ENCODE data around the gene SNF8.
A peak's percentile ranks its signal among the peaks of the same experiment; 100 is the strongest.

The SNF8 gene, protein sequence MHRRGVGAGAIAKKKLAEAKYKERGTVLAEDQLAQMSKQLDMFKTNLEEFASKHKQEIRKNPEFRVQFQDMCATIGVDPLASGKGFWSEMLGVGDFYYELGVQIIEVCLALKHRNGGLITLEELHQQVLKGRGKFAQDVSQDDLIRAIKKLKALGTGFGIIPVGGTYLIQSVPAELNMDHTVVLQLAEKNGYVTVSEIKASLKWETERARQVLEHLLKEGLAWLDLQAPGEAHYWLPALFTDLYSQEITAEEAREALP

DNA sequence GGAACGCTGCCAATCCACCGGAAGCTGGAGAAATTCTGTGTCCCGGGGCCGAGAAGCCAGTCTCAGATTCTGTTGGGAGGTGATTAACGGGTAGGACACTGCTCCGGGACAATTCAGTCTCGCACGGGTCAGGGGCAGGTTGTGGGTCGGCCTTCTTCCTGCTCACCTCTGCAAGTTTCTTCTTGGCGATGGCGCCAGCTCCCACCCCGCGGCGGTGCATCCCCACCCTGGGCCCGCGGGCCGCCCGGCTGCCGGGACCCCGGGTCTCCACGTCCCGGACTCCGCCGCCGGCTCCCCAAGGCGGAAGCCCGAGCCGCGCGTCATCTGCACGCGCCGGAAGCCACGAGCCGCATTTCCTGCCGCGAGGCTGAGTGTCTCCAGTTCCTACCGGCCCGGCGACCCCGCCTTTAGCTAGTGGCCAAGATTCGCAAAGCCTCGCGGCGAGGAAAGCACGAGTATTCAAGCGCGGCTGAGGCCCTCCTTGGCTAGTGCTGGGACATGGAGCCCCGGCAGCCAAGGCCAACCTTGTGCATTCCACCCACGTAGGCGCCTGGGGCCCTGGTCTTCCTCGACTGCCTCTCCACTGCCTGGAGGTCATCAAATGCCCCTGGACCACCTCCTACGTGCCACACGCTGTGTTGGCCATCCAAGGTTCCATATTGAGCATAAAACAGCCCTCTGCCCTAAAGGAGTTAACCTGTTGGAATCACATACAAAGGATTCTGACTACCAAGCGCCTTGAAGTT, at the start of gene SNF8:
SNF8 (minus strand) TSS at position 328 of the 746 bp plus-strand sequence; CDS start at position 220, 108 bp downstream.
- Mint-ChIP-seq H3K27ac (peak within 1 kb of the TSS; percentile 96), H3K9me3 (no peaks in the 10 kb centered on the region), H3K27me3 (peaks cover 5% of the 10 kb centered on the region), H3K36me3 (ENCODE audit: low read depth) (peaks cover 40% of the 10 kb centered on the region), H3K4me1 (ENCODE audit: low read depth) (peaks cover 20% of the 10 kb centered on the region), H3K4me3 (peak within 1 kb of the TSS; percentile 99)
- peak; percentile 98 for DNase-seq

DNA sequence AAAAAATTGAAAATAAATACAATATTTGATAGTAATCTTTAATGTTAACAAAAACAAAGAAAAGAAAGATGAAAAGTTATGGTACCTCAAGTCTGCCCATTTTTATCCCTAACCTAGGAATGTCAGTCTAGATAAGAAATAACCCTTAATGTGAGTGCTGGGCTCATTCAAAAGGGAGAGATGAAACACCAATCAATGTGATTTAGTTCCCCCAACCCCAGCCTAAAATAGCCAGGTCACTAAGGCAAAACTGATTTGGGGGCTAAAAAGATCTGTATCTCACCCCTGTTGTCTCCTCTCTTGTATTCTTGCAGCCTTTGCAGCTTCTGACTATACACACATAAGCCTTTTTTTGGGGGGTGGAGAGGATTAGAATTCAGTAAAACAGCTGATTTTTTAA, 49.3 kb upstream of the SNF8 start:
- no peak overlapping the region for H3K4me3 Mint-ChIP-seq
- no peak overlapping the region for H3K27ac Mint-ChIP-seq
- H3K36me3 Mint-ChIP-seq (ENCODE audit: low read depth) = no peaks in the 10 kb centered on the region
- peaks cover 31% of the 10 kb centered on the region for H3K4me1 Mint-ChIP-seq (ENCODE audit: low read depth)
- no peaks in the 10 kb centered on the region for H3K9me3 Mint-ChIP-seq
- H3K27me3 Mint-ChIP-seq = peaks cover 76% of the 10 kb centered on the region
- DNase-seq = no peak

DNA sequence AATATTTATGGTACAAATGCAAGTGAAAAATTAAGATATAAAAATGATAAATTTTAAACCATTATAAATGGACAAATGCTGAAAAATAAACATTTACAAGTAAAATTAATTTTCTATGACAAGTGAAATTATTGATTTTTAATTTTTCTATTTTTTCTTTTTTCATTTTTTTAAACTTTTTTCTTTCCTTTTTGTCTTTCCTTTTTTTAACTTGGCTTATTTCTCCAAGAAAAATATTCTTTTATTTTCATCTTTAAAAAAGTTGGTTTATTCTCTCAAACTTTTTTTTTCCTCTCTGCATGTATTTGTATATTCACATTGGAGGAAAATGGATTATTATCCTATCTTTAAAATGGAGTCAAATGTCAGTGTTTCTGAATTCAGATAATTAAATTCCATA, 48.7 kb upstream of the SNF8 start:
- H3K9me3 Mint-ChIP-seq = no peaks in the 10 kb centered on the region

DNA sequence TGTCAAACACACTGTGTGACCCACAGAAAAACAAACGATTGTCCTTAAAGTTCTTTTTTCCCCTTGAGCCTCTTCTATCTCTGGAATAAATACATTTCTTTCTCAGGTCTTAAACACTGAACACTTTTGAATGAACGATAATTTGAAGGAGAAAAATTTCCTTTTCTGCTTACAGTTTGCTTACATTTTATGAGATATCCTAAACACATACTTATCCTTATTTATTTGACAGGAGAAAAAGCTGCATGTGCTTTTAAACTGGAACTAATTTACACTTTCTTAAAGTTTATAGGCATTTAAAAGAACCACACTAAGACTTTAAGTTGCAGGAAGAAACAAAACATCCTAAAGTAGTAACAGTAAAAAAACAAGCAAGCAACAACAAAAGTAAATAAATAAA, 47.8 kb upstream of the SNF8 start:
- H3K27me3 Mint-ChIP-seq = peaks cover 64% of the 10 kb centered on the region
- no peak overlapping the region for H3K27ac Mint-ChIP-seq
- no peaks in the 10 kb centered on the region for H3K36me3 Mint-ChIP-seq (ENCODE audit: low read depth)
- H3K4me1 Mint-ChIP-seq (ENCODE audit: low read depth) = peaks cover 18% of the 10 kb centered on the region
- H3K9me3 Mint-ChIP-seq = no peaks in the 10 kb centered on the region
- no peak for DNase-seq
- H3K4me3 Mint-ChIP-seq = no peak overlapping the region

More for the DNA sequence above, 48.7 kb upstream of the SNF8 start:
- peaks cover 26% of the 10 kb centered on the region for H3K4me1 Mint-ChIP-seq (ENCODE audit: low read depth)
- peaks cover 70% of the 10 kb centered on the region for H3K27me3 Mint-ChIP-seq
- H3K4me3 Mint-ChIP-seq = no peak overlapping the region
- no peak for DNase-seq
- H3K27ac Mint-ChIP-seq = no peak overlapping the region
- H3K36me3 Mint-ChIP-seq (ENCODE audit: low read depth) = no peaks in the 10 kb centered on the region

DNA sequence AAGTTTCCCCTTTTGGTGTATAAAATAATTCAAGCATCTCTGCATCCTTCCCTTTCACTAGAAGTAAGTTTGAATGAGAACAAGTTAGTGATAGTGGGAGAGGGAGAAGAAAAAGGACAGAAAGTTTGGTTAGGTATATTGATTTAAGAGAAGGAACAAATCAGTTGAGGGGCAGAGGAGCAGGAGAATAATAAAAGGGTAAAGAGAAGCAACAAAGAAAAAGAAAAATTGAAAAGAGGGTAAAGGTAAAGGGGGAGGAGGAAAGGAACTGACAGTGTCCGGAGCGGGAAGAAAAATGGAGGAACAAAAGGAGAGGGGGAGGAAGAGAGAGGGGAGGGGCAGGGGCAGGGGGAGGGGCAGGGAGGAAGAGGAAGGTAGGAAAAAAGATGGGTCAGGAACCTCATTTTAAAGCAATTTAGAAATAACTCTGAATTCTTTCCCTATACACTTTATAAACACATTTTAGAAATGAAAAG, 46.3 kb upstream of the SNF8 start:
- peaks cover 6% of the 10 kb centered on the region for H3K4me1 Mint-ChIP-seq (ENCODE audit: low read depth)
- no peaks in the 10 kb centered on the region for H3K9me3 Mint-ChIP-seq
- H3K4me3 Mint-ChIP-seq = no peak overlapping the region
- no peaks in the 10 kb centered on the region for H3K36me3 Mint-ChIP-seq (ENCODE audit: low read depth)
- H3K27me3 Mint-ChIP-seq = peaks cover 60% of the 10 kb centered on the region
- H3K27ac Mint-ChIP-seq = no peak overlapping the region
- DNase-seq = no peak

DNA sequence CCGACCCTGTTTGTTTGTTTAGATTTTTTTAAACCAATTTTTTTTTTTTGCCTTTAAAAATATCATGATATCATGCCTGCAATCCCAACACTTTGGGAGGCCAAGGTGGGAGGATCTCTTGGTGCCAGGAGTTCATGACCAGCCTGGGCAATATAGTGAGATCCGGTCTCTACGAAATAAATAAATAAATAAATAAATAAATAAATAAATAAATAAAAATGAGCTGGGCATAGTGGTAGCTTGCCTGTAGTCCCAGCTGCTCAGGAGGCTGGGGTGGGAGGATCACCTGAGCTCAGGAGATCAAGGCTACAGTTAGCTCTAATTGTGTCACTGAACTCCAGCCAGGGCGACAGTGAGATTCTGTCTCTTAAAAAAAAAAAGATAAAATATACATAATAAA, 44.5 kb upstream of the SNF8 start:
- Mint-ChIP-seq H3K9me3 (no peaks in the 10 kb centered on the region), H3K27me3 (peaks cover 52% of the 10 kb centered on the region), H3K36me3 (ENCODE audit: low read depth) (no peaks in the 10 kb centered on the region), H3K4me1 (ENCODE audit: low read depth) (no peaks in the 10 kb centered on the region), H3K4me3 (no peak overlapping the region), H3K27ac (no peak overlapping the region)
- no peak for DNase-seq

DNA sequence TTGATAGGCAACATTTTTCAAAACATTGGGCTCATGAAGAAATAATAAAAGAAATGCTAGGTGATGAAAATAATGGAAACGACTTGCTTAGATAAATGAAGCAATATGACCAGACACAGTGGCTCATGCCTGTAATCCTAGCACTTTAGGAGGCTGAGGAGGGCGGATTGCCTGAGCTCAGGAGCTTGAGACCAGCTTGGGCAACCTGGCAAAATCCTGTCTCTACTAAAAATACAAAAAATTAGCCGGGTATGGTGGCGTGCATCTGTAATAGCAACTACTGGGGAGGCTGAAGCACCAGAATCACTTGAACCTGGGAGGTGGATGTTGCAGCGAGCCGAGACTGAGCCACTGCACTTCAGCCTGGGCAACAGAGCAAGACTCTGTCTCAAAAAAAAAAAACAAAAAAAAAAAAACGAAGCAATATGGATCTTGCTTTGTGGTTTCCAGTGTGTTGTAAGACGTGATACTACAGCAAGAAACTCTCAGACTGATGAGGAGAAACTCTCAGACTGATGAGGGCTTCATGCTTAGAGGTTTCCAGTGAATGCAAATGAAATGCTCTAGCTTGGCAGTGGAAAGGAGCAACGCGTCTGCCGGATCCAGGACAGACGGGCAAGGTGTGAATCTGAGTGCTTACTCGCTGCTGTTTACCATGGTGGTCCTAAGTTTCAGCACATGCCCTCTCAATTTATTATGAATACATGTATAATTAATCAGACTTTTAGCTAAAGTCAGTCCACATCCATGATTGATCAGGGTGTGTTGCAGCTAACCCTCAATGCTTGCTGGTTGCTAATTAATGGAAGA, 41.0 kb upstream of the SNF8 start:
- no peak for DNase-seq
- no peaks in the 10 kb centered on the region for H3K36me3 Mint-ChIP-seq (ENCODE audit: low read depth)
- H3K4me1 Mint-ChIP-seq (ENCODE audit: low read depth) = no peaks in the 10 kb centered on the region
- H3K9me3 Mint-ChIP-seq = no peaks in the 10 kb centered on the region
- H3K27ac Mint-ChIP-seq = no peak overlapping the region
- H3K4me3 Mint-ChIP-seq = no peak overlapping the region
- H3K27me3 Mint-ChIP-seq = peaks cover 32% of the 10 kb centered on the region

DNA sequence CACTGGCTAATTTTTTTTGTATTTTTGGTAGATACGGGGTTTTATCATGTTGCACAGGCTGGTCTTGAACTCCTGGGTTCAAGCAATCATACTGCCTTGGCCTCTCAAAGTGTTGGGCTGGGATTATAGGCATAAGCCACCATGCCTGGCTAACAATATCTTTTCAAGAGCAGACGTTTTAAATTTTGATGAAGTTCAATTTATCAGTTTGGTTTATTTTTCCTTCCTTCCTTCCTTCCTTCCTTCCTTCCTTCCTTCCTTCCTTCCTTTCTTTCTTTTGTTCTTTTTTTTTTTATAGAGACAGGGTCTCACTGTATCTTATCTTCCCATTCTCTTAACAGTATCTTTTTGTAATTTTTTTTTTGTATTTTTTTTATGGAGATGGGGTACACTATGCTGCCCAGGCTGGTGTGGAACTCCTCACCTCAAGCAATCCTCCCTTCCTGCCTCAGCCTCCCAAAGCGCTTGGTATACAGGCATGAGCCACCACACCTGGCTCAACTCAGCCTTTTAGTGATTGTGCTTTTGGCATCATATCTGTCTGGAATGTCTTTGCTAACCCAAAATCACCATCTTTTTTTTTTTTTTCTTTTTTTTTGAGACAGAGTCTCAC, 37.4 kb upstream of the SNF8 start:
- no peak for DNase-seq
- no peaks in the 10 kb centered on the region for H3K9me3 Mint-ChIP-seq
- H3K27me3 Mint-ChIP-seq = peaks cover 16% of the 10 kb centered on the region
- H3K4me3 Mint-ChIP-seq = no peak overlapping the region
- no peaks in the 10 kb centered on the region for H3K4me1 Mint-ChIP-seq (ENCODE audit: low read depth)
- no peak overlapping the region for H3K27ac Mint-ChIP-seq
- H3K36me3 Mint-ChIP-seq (ENCODE audit: low read depth) = no peaks in the 10 kb centered on the region

DNA sequence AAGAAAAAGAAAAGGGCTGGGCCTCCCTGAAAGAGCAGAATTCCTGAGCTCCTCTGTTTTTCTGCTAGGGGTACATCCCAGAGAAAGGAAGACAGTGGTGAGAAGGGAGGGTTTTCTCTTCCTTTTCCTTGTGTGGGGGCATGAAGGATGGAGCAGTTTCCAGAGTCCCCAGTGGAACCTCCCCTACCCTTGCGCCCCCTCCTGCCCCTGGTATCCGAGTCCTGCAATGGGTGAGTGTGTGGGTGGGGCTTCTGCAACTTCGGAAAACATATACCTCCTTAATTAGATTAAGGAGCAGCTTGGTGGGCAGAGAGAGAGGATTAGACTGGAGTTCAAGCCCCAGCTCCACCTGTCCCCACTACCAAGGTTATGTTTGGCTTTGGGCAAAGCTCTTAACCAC, 29.2 kb upstream of the SNF8 start:
- H3K27me3 Mint-ChIP-seq = peaks cover 46% of the 10 kb centered on the region
- no peaks in the 10 kb centered on the region for H3K36me3 Mint-ChIP-seq (ENCODE audit: low read depth)
- H3K9me3 Mint-ChIP-seq = no peaks in the 10 kb centered on the region

DNA sequence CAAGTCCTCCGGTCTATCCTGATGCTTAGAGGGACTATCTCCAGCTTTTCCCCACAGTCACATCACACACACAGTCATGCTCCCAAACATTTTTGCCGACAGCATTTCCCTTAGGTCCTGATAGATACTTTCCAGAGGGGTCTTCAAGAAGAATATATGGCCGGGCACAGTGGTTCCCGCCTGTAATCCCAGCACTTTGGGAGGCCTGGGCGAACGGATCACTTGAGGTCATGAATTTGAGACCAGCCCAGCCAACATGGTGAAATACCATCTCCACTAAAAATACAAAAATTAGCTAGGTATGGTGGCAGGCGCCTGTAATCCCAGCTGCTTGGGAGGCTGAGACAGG, 28.1 kb upstream of the SNF8 start:
- no peak overlapping the region for H3K4me3 Mint-ChIP-seq
- no peak for DNase-seq

More for the DNA sequence above, 29.2 kb upstream of the SNF8 start:
- Mint-ChIP-seq H3K4me3 (no peak overlapping the region), H3K27ac (no peak overlapping the region), H3K4me1 (ENCODE audit: low read depth) (peaks cover 7% of the 10 kb centered on the region)
- no peak for DNase-seq

DNA sequence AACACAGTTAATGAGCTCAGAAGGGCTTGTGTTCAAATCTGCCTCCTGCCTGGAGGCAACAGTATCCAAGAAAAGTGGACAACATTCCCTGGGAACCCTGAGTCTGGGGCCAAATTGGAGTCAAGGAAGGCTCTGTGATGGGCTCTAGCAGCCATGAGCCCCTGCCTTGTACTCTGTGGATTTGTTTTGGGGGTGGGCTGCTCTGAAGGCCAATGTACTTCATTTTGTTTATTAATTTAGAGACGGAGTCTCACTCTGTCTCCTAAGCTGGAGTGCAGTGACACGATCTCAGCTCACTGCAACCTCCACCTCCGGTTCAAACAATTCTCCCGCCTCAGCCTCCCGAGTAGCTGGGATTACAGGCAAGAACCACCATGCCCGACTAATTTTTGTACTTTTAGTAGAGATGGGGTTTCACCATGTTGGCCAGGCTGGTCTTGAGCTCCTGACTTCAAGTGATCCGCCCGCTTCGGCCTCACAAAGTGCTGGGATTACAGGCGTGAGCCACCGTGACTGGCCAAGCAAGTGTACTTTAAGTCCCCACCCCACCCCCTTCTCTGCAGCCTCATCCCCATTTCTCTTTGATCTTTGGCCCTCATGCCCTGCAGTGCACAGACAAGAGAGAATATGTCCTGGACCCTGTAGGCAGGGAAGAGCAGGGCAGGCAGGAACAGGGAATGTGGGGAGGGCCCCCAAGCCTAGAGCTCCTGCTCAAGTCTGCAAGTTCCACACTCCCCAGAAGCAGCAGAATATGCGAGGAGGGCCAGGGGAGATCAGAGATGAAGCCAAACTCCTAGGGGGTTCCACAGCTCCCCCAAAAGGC, 26.4 kb upstream of the SNF8 start:
- H3K27ac Mint-ChIP-seq = no peak overlapping the region
- H3K27me3 Mint-ChIP-seq = peaks cover 59% of the 10 kb centered on the region
- no peaks in the 10 kb centered on the region for H3K9me3 Mint-ChIP-seq
- H3K4me3 Mint-ChIP-seq = no peak overlapping the region
- no peaks in the 10 kb centered on the region for H3K36me3 Mint-ChIP-seq (ENCODE audit: low read depth)
- peaks cover 7% of the 10 kb centered on the region for H3K4me1 Mint-ChIP-seq (ENCODE audit: low read depth)
- DNase-seq = no peak

More for the DNA sequence above, 28.1 kb upstream of the SNF8 start:
- no peaks in the 10 kb centered on the region for H3K9me3 Mint-ChIP-seq
- H3K36me3 Mint-ChIP-seq (ENCODE audit: low read depth) = no peaks in the 10 kb centered on the region
- peaks cover 7% of the 10 kb centered on the region for H3K4me1 Mint-ChIP-seq (ENCODE audit: low read depth)
- no peak overlapping the region for H3K27ac Mint-ChIP-seq
- peaks cover 55% of the 10 kb centered on the region for H3K27me3 Mint-ChIP-seq

DNA sequence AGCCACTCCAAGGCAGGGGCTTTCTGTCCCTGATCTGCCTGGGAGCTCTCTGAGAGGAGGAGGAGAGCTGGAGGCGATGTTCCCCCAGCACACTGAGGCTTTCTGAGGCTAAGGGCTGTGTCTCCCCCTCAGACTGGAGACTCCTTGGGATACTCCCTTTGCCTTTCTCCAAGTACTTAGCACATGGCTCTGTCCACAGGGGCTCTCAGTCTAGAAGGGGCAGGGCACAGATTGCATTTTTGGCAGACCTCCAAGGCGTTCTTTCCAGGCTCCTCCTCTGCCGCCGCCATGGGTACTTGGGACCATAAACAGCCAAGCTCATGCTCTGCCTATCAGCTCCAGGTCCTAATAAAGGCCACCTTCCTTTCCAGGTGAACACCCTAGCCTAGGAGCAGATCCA, 25.6 kb upstream of the SNF8 start:
- no peaks in the 10 kb centered on the region for H3K9me3 Mint-ChIP-seq
- H3K27ac Mint-ChIP-seq = no peak overlapping the region
- H3K4me1 Mint-ChIP-seq (ENCODE audit: low read depth) = peaks cover 7% of the 10 kb centered on the region
- no peak for DNase-seq
- no peaks in the 10 kb centered on the region for H3K36me3 Mint-ChIP-seq (ENCODE audit: low read depth)
- H3K27me3 Mint-ChIP-seq = peaks cover 61% of the 10 kb centered on the region
- no peak overlapping the region for H3K4me3 Mint-ChIP-seq

DNA sequence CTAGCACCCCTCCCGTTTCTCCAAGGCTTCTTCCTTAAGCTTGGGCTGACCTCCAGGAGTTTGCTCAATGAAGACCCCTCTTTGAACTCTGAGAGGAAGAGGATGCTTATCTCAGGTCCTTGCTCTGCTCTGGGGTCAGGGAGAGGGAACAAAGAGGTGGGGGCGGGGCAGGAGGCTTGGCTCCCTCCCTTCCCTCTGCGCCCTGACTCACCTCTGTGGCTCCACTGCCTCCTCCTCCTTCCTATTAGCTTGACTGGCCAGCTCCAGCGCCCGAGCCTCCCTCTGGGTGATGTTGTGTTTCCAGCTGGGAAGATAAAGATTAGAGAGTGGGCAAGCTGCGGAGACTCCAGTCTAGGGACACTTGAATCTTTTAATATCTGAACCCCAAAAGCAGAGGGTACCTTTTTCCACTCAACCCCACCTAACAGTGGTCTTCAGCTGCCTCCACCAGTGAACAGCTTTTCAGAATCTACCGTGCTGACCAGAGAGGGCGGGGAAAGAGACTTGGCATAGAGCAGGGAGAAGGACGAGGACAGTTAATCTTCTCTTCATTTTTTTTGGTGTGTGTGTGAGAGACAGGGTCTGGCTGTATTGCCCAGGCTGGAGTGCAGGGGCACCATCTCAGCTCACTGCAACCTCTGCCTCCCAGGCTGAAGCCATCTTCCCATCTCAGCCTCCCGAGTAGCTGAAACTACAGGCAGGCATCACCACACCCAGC, 17.0 kb upstream of the SNF8 start:
- H3K27ac Mint-ChIP-seq = no peak overlapping the region
- H3K4me1 Mint-ChIP-seq (ENCODE audit: low read depth) = no peaks in the 10 kb centered on the region
- H3K36me3 Mint-ChIP-seq (ENCODE audit: low read depth) = no peaks in the 10 kb centered on the region
- H3K9me3 Mint-ChIP-seq = no peaks in the 10 kb centered on the region
- no peak overlapping the region for H3K4me3 Mint-ChIP-seq
- DNase-seq = no peak
- H3K27me3 Mint-ChIP-seq = peaks cover 49% of the 10 kb centered on the region

Data from activated T-cell treated with anti-CD3 and anti-CD28 coated beads, Interleukin-2, amount 50 U/mL, for 24 hours (primary cell).